Ishikawa (cell line): ENCODE data around the gene DAB2IP.

Experiments
- CEBPB ChIP-seq: IDR thresholded peaks from 2 replicates; pipeline ENCODE4 v1.6.1; 2012
- CREB1 ChIP-seq: IDR thresholded peaks from 2 replicates; pipeline ENCODE4 v1.6.1; 2012; ENCODE audit warnings: low read depth
- EGR1 ChIP-seq: IDR thresholded peaks from 2 replicates; pipeline ENCODE4 v1.6.1; 2012
- EP300 ChIP-seq: IDR thresholded peaks from 2 replicates; pipeline ENCODE4 v1.6.1; 2012; ENCODE audit warnings: borderline replicate concordance
- FOXM1 ChIP-seq: IDR thresholded peaks from 2 replicates; pipeline ENCODE4 v1.6.1; 2012; ENCODE audit warnings: low read depth, borderline replicate concordance
- NFIC ChIP-seq: IDR thresholded peaks from 2 replicates; pipeline ENCODE4 v1.6.1; 2012
- RAD21 ChIP-seq: IDR thresholded peaks from 2 replicates; pipeline ENCODE4 v1.6.1; 2012; ENCODE audit warnings: low read depth
- TAF1 ChIP-seq: IDR thresholded peaks from 2 replicates; pipeline ENCODE4 v1.6.1; 2012; ENCODE audit warnings: low read depth, mild to moderate bottlenecking
- TCF12 ChIP-seq: IDR thresholded peaks from 2 replicates; pipeline ENCODE4 v1.6.1; 2012; ENCODE audit warnings: low read depth
- TEAD4 ChIP-seq: IDR thresholded peaks from 2 replicates; pipeline ENCODE4 v1.6.1; 2012
- USF1 ChIP-seq: IDR thresholded peaks from 2 replicates; pipeline ENCODE4 v1.6.1; 2012
- YY1 ChIP-seq: IDR thresholded peaks from 2 replicates; pipeline ENCODE4 v1.6.1; 2012; ENCODE audit warnings: low read depth
- ZBTB7A ChIP-seq: IDR thresholded peaks from 2 replicates; pipeline ENCODE4 v1.6.1; 2012; ENCODE audit warnings: low read depth
- TF ChIP-seq, protein P1 (sequence below): IDR thresholded peaks from 2 replicates; pipeline ENCODE4 v1.6.1; 2012
- TF ChIP-seq, protein P2 (sequence below): IDR thresholded peaks from 2 replicates; pipeline ENCODE4 v1.6.1; 2012; ENCODE audit warnings: low read depth, mild to moderate bottlenecking

DAB2IP gene

DNA sequence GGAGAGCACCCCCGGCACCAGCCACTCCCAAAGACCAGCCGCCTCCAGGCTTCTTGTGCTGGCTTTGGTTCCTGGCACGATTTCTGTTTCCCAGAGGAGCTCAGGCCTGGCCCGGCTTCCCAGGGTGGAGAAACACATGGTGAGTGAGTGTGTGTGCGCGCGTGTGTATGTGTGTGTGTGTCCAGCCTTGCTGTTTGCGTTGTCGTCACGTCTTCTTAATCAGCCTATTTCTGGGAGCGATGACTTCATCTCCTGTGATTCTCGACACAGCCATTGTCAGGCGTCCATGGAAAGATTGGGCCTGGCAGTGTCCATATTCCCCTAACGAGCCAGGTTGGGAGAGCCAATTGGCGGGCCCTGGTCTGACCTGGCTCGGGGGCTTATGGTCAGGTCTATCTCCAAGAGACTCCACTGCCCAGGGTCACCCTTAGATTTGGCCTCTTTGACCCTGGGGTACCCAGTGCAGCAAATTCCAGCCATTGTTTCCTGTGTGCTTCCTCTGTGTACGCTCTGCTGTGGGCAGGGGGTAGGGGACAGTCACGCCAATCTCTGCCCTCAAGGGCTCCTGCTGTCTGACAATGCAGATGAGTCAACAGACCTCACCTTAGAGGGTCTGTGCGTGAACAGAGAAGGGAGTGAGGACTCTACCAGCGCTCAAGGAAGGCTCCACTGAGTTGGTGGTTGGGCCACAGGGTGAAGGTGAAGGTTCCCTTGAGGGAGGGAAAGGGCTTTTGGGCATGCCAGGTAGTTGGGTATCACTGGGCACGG, 73.8 kb downstream of the DAB2IP start:
- TF ChIP-seq TCF12 (no peak), TEAD4 (no peak), CREB1 (no peak), TAF1 (no peak), EGR1 (no peak), NFIC (no peak), YY1 (no peak)

- no peak for TF ChIP-seq TAF1
- TF ChIP-seq EP300, result no peak
- TF ChIP-seq FOXM1, result no peak
- no peak for TF ChIP-seq ZBTB7A
These were observed 76.0 kb downstream of the DAB2IP start for GRCh38 chr9:121727295-121728020.

DNA sequence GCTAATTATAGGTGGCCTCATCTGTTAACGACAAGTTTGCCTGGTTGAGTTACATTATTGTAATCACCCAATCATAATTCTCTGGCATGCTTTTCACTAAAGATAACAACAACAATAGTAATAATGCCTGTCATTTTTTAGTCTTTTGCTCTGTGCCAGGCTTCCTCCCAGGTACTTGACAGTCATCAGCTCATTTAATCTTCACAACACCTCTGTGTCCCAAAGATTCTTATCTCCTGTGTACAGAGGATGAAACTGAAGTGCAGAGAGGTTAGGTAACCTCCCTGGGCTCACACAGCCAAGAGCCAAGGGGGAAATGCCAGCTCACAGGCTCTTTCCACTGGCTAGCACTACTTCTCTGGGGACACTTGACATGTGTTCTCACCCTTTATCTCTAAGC, 77.5 kb downstream of the DAB2IP start:
- no peak for TF ChIP-seq ZBTB7A
- no peak for TF ChIP-seq EGR1
- no peak for TF ChIP-seq FOXM1

- TF ChIP-seq CEBPB (no peak), RAD21 (no peak), EP300 (no peak), TCF12 (no peak), YY1 (no peak), FOXM1 (no peak), USF1 (no peak), TAF1 (no peak), CREB1 (no peak), TEAD4 (no peak), ZBTB7A (no peak), NFIC (no peak)
- TF ChIP-seq, protein P1, sequence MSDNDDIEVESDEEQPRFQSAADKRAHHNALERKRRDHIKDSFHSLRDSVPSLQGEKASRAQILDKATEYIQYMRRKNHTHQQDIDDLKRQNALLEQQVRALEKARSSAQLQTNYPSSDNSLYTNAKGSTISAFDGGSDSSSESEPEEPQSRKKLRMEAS, result no peak
- TF ChIP-seq, protein P2, sequence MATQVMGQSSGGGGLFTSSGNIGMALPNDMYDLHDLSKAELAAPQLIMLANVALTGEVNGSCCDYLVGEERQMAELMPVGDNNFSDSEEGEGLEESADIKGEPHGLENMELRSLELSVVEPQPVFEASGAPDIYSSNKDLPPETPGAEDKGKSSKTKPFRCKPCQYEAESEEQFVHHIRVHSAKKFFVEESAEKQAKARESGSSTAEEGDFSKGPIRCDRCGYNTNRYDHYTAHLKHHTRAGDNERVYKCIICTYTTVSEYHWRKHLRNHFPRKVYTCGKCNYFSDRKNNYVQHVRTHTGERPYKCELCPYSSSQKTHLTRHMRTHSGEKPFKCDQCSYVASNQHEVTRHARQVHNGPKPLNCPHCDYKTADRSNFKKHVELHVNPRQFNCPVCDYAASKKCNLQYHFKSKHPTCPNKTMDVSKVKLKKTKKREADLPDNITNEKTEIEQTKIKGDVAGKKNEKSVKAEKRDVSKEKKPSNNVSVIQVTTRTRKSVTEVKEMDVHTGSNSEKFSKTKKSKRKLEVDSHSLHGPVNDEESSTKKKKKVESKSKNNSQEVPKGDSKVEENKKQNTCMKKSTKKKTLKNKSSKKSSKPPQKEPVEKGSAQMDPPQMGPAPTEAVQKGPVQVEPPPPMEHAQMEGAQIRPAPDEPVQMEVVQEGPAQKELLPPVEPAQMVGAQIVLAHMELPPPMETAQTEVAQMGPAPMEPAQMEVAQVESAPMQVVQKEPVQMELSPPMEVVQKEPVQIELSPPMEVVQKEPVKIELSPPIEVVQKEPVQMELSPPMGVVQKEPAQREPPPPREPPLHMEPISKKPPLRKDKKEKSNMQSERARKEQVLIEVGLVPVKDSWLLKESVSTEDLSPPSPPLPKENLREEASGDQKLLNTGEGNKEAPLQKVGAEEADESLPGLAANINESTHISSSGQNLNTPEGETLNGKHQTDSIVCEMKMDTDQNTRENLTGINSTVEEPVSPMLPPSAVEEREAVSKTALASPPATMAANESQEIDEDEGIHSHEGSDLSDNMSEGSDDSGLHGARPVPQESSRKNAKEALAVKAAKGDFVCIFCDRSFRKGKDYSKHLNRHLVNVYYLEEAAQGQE, result no peak
These were observed 78.5 kb downstream of the DAB2IP start for GRCh38 chr9:121729769-121730562.

- TF ChIP-seq CEBPB, result no peak
- TF ChIP-seq, protein P1, result no peak
- no peak for TF ChIP-seq EGR1
- no peak for TF ChIP-seq TEAD4
- TF ChIP-seq ZBTB7A, result no peak
- no peak for TF ChIP-seq FOXM1
- no peak for TF ChIP-seq EP300
- no peak for TF ChIP-seq CREB1
- TF ChIP-seq TCF12, result no peak
- TF ChIP-seq RAD21, result no peak
- TF ChIP-seq YY1, result no peak
- TF ChIP-seq NFIC, result no peak
- TF ChIP-seq, protein P2, result no peak
- no peak for TF ChIP-seq TAF1
- no peak for TF ChIP-seq USF1
These were observed 79.7 kb downstream of the DAB2IP start for GRCh38 chr9:121731090-121731489.

- TF ChIP-seq, protein P1, result no peak
- TF ChIP-seq TCF12, result no peak
- no peak for TF ChIP-seq TAF1
- no peak for TF ChIP-seq CEBPB
- no peak for TF ChIP-seq FOXM1
- no peak for TF ChIP-seq EGR1
- no peak for TF ChIP-seq TEAD4
These were observed 80.5 kb downstream of the DAB2IP start for GRCh38 chr9:121731919-121732318.
